OCI-LY1 (cell line): ENCODE measurements around the gene SLC7A6OS.

Experiments
- CTCF ChIP-seq: fragments of 200-600 bp; sonication (generic), shearing (Covaris generic); IDR thresholded peaks from 2 replicates; pipeline ENCODE4 v1.5.1; 2017; ENCODE audit warnings: mild to moderate bottlenecking, antibody characterized with exemption, low read length, moderate library complexity, mixed read lengths
- EZH2 ChIP-seq: fragments of 200-600 bp; sonication (generic), shearing (Covaris generic); IDR thresholded peaks from 2 replicates; pipeline ENCODE4 v1.8.0; 2017; ENCODE audit warnings: borderline replicate concordance, mixed run types, mild to moderate bottlenecking, antibody characterized with exemption, low read length, moderate library complexity, mixed read lengths

GRCh38 chr16:68338326-68339119, 27.8 kb upstream of the SLC7A6OS start:
- TF ChIP-seq CTCF (no peak), EZH2 (no peak)
